H1 (cell line): ENCODE data around the gene TFPT. TPM values are rescaled to one million over a fixed set of nuclear protein-coding genes. Genes with fewer than 3 reads are reported as not detected.

ENCODE experiments used
- BCL11A ChIP-seq, 2 experiments: IDR thresholded peaks; one replicate each; pipeline ENCODE4 v1.6.1; 2011; ENCODE audit warnings: low read depth in 2 of 2, low read length in 2 of 2, mild to moderate bottlenecking in 2 of 2
- CBX5 ChIP-seq: fragments of 300-800, 300-1000 bp; sonication (generic); IDR thresholded peaks from 2 replicates; pipeline ENCODE4 v1.7.1; 2016; ENCODE audit warnings: antibody characterized with exemption, low read length, low read depth
- CREB1 ChIP-seq: IDR thresholded peaks from 2 replicates; pipeline ENCODE4 v1.6.1; 2012; ENCODE audit warnings: inconsistent platforms
- EGR1 ChIP-seq: IDR thresholded peaks from 2 replicates; pipeline ENCODE4 v1.6.1; 2011; ENCODE audit warnings: low read depth, low read length, borderline replicate concordance
- EP300 ChIP-seq, 2 experiments: IDR thresholded peaks; 1 replicate in 1 of 2; 2 replicates in 1 of 2; pipeline ENCODE4 v1.6.1; 2011 to 2012; ENCODE audit warnings: low read depth in 2 of 2, low read length in 2 of 2, mild to moderate bottlenecking in 2 of 2, borderline replicate concordance in 1 of 2, inconsistent platforms in 1 of 2, moderate library complexity in 1 of 2
- GTF2F1 ChIP-seq: IDR thresholded peaks from 2 replicates; pipeline ENCODE4 v1.6.1; 2012; ENCODE audit warnings: low read depth, low read length, improper control_type of control experiment, borderline replicate concordance
- JUND ChIP-seq: IDR thresholded peaks from 2 replicates; pipeline ENCODE4 v1.6.1; 2011; ENCODE audit warnings: mild to moderate bottlenecking, improper control_type of control experiment, low read length
- KDM4A ChIP-seq: IDR thresholded peaks from one replicate; pipeline ENCODE4 v1.7.1; 2012; ENCODE audit warnings: low read depth, mild to moderate bottlenecking, moderate library complexity, low read length, inconsistent platforms; ENCODE audit not compliant: severe bottlenecking
- NRF1 ChIP-seq: IDR thresholded peaks from 2 replicates; pipeline ENCODE4 v1.6.1; 2011; ENCODE audit warnings: mild to moderate bottlenecking, low read depth, low read length, improper control_type of control experiment
- POLR2A ChIP-seq, 2 experiments: IDR thresholded peaks; 1 replicate in 1 of 2; 2 replicates in 1 of 2; pipeline ENCODE4 v1.6.1; 2011; ENCODE audit warnings: low read depth in 2 of 2, low read length in 2 of 2, mild to moderate bottlenecking in 2 of 2; ENCODE audit errors: control extremely low read depth in 1 of 2
- POLR2AphosphoS5 ChIP-seq: IDR thresholded peaks from 2 replicates; pipeline ENCODE4 v1.6.1; 2011; ENCODE audit warnings: low read depth, low read length
- RAD21 ChIP-seq, 2 experiments: IDR thresholded peaks in 1 of 2; conservative IDR thresholded peaks in 1 of 2; 2 replicates each; pipeline ENCODE4 v1.6.1; 2011; ENCODE audit warnings: low read depth in 2 of 2, low read length in 2 of 2, improper control_type of control experiment in 1 of 2, inconsistent platforms in 1 of 2, mild to moderate bottlenecking in 1 of 2, moderate library complexity in 1 of 2
- RBBP5 ChIP-seq: IDR thresholded peaks from 2 replicates; pipeline ENCODE4 v1.7.1; 2012; ENCODE audit warnings: low read depth, mild to moderate bottlenecking, inconsistent platforms, low read length, moderate library complexity, borderline replicate concordance
- RXRA ChIP-seq: IDR thresholded peaks from 2 replicates; pipeline ENCODE4 v1.6.1; 2011; ENCODE audit warnings: low read depth, mild to moderate bottlenecking, low read length, moderate library complexity; ENCODE audit not compliant: insufficient read depth
- SIRT6 ChIP-seq: IDR thresholded peaks from one replicate; pipeline ENCODE4 v1.7.1; 2012; ENCODE audit warnings: low read length, inconsistent platforms
- SIX5 ChIP-seq: IDR thresholded peaks from 2 replicates; pipeline ENCODE4 v1.6.1; 2011; ENCODE audit warnings: mild to moderate bottlenecking, low read depth, low read length
- SP1 ChIP-seq: IDR thresholded peaks from 2 replicates; pipeline ENCODE4 v1.6.1; 2011; ENCODE audit warnings: low read depth, low read length
- SRF ChIP-seq: IDR thresholded peaks from 2 replicates; pipeline ENCODE4 v1.6.1; 2011; ENCODE audit warnings: mild to moderate bottlenecking, low read depth, low read length, moderate library complexity
- SUZ12 ChIP-seq: fragments of 200-600 bp; sonication (generic); IDR thresholded peaks from 2 replicates; pipeline ENCODE4 v1.6.1; 2012; ENCODE audit warnings: mild to moderate bottlenecking, inconsistent platforms, low read length, moderate library complexity, mixed read lengths
- TAF1 ChIP-seq: IDR thresholded peaks from 2 replicates; pipeline ENCODE4 v1.6.1; 2011; ENCODE audit warnings: mild to moderate bottlenecking, low read depth, low read length
- TEAD4 ChIP-seq: IDR thresholded peaks from 2 replicates; pipeline ENCODE4 v1.6.1; 2012; ENCODE audit warnings: low read depth, low read length, inconsistent platforms, mixed read lengths
- YY1 ChIP-seq: IDR thresholded peaks from 2 replicates; pipeline ENCODE4 v1.6.1; 2011; ENCODE audit warnings: low read depth, mild to moderate bottlenecking, low read length
- polyA plus RNA-seq, 7 experiments: library from polyadenylated mRNA; depleted of rRNA in 3 of 7; stranded (reverse) in 5 of 7; unstranded in 2 of 7; fragments of >200 nt in 5 of 7; fragments of 200-250 nt in 2 of 7; gene quantifications; 1 replicate in 5 of 7; 2 replicates in 1 of 7; 4 replicates in 1 of 7; pipeline versions ENCODE4 v1.2.1 to v1.2.3, GENCODE V29; 2011 to 2013; ENCODE audit warnings: missing spikeins in 2 of 7, mixed read lengths in 2 of 7
- total RNA-seq: library from RNA; stranded (reverse); fragmentation: NEBNext Ultra II Directional; extraction: Animal tissue kit (Norgen Biotek cat#: 25700); gene quantifications from 2 replicates; pipeline ENCODE4 v1.2.1, GENCODE V29; 2021
- TF ChIP-seq, protein P1 (sequence below): IDR thresholded peaks from 2 replicates; pipeline ENCODE4 v1.6.1; 2012; ENCODE audit warnings: low read length, inconsistent platforms

Gene TFPT
- total and polyA plus RNA-seq, 2 of the 8 experiments (the other 6 are each of a cell fraction or from before 2014, with no cell fraction given) = 10.4 to 17.7 TPM

DNA sequence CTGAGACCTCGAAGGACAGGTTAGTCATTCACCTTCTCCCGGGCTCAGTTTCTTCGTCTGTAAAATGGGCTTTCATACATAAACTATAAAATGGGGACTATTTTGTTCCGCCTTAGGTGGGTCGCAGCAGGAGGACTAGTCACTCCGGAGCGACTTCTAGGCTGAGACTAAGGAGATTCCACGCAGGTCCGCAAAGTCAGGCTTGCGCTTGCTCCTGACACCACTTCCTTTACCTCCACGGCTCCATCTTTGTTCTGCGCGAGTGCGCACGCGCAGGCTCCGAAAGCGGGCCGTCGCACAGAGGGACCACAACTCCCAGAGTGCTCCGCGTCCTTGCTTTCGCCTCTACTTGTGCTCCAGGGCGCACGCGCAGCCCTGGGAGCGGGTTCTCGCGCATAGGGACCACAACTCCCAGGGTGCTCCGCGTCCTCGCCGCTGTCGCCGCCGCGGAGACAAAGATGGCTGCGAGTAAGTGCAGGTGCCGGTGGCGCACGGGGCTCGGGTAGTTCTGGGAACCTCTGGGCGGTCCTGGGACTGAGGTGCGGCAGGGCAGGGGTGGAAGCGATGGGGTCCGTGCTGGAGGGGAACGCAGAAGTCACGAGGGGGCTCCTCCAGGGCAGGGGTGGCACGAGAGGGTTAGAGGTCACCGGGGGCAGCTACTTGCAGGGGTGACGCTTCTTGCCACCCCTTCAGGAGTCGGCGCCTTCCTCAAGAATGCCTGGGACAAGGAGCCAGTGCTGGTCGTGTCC, 12.9 kb downstream of the TFPT start, which contains the start of gene NDUFA3 (continued):
- peak; percentile 86 for TF ChIP-seq TAF1
- TF ChIP-seq GTF2F1 = no peak
- peak in 1 of 2 experiments; percentile 85; a peak in 2 of 3 replicates for TF ChIP-seq POLR2A (IDR thresholded peaks at IDR 0.05; ENCODE audit: control extremely low read depth in 1 of 2, low read depth in 2 of 2, low read length in 2 of 2)
- TF ChIP-seq CREB1 = peak; percentile 90
- no peak for TF ChIP-seq RXRA
- peak; percentile 99 for TF ChIP-seq NRF1
- TF ChIP-seq EGR1 = no peak
- peak; percentile 73; the same call in 1 of the 2 replicates for TF ChIP-seq POLR2AphosphoS5
- TF ChIP-seq RBBP5 = no peak
- peak; percentile 97 for TF ChIP-seq YY1
- peak; percentile 85 for TF ChIP-seq SIX5
- no peak for TF ChIP-seq SRF
- TF ChIP-seq BCL11A (IDR thresholded peaks at IDR 0.05; ENCODE audit: low read depth in 2 of 2, low read length in 2 of 2) = no peak
- 0 out of 2 replicates have a peak, but pooled peaks have one; percentile 5 for TF ChIP-seq SP1
- TF ChIP-seq, protein P1, sequence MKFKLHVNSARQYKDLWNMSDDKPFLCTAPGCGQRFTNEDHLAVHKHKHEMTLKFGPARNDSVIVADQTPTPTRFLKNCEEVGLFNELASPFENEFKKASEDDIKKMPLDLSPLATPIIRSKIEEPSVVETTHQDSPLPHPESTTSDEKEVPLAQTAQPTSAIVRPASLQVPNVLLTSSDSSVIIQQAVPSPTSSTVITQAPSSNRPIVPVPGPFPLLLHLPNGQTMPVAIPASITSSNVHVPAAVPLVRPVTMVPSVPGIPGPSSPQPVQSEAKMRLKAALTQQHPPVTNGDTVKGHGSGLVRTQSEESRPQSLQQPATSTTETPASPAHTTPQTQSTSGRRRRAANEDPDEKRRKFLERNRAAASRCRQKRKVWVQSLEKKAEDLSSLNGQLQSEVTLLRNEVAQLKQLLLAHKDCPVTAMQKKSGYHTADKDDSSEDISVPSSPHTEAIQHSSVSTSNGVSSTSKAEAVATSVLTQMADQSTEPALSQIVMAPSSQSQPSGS = no peak
- no peak for TF ChIP-seq TEAD4
- no peak for TF ChIP-seq JUND
- TF ChIP-seq EP300 (IDR thresholded peaks at IDR 0.05; ENCODE audit: borderline replicate concordance in 1 of 2, low read depth in 2 of 2, low read length in 2 of 2) = no peak
- no peak for TF ChIP-seq SUZ12
- no peak for TF ChIP-seq RAD21 (IDR thresholded peaks at IDR 0.05 in 1 of 2, conservative IDR thresholded peaks at IDR 0.05 in 1 of 2; ENCODE audit: low read depth in 2 of 2, low read length in 2 of 2)
- TF ChIP-seq KDM4A = peak; percentile 63
- no peak for TF ChIP-seq SIRT6
- no peak for TF ChIP-seq CBX5
